Left ventricle myocardium inferior (tissue), 1 donor: ENCODE results near the gene KLK10. TPM values are rescaled to one million over a fixed set of nuclear protein-coding genes. Genes with fewer than 3 reads are reported as not detected.

Experiments used
- DNase-seq: peaks from one replicate; pipeline ENCODE4 v3.0.0-alpha.2; 2020
- H3K27ac ChIP-seq: fragments of 200-600 bp; replicated peaks from 2 replicates; pipeline ENCODE4 v1.8.0; 2021
- H3K27me3 ChIP-seq: fragments of 200-600 bp; 2 replicates; pipeline ENCODE4 v1.8.0; 2021; ENCODE audit warnings: low read depth
- H3K36me3 ChIP-seq: fragments of 200-600 bp; 2 replicates; pipeline ENCODE4 v1.8.0; 2021
- H3K4me1 ChIP-seq: fragments of 200-600 bp; 2 replicates; pipeline ENCODE4 v1.8.0; 2021
- H3K4me3 ChIP-seq: fragments of 200-600 bp; 2 replicates; pipeline ENCODE4 v1.8.0; 2021; ENCODE audit warnings: mild to moderate bottlenecking, moderate library complexity
- H3K9me3 ChIP-seq: fragments of 200-600 bp; replicated peaks from 2 replicates; pipeline ENCODE4 v1.8.0; 2021
- CTCF ChIP-seq: fragments of 200-600 bp; IDR thresholded peaks from 2 replicates; pipeline ENCODE4 v1.8.0; 2021; ENCODE audit warnings: antibody characterized with exemption, mild to moderate bottlenecking, borderline replicate concordance
- intact Hi-C: fragments of 100-400 bp; cut with micrococcal nuclease; formaldehyde crosslinking; loops from one replicate; pipeline ENCODE4 v1.11.0; 2022
- total RNA-seq: library from RNA; stranded (reverse); fragmentation: NEBNext Ultra II Directional; extraction: Animal tissue kit (Norgen Biotek cat#: 25700); gene quantifications from one replicate; pipeline ENCODE4 v1.2.1, GENCODE V29; 2021
- donor health status: DM: no; HTN: yes; CAD: no; lungs with severe emphysema.

The KLK10 gene
- total RNA-seq, 1 donor from 2014 or later, result not detected

- no peak for TF ChIP-seq CTCF
- intact Hi-C loops, result no loop called here
- H3K27me3 ChIP-seq, result peaks cover 79% of the 10 kb centered on the region
Observed at GRCh38 chr19:50981587-50982146, 37.8 kb downstream of the KLK10 start.

GRCh38 chr19:50980208-50980607 lies 39.3 kb downstream of the KLK10 start:
- no peak overlapping the region for H3K27ac ChIP-seq
- TF ChIP-seq CTCF, result no peak
- peaks cover 78% of the 10 kb centered on the region for H3K27me3 ChIP-seq
- intact Hi-C loops, result no loop called here
- H3K9me3 ChIP-seq, result no peaks in the 10 kb centered on the region
- no peaks in the 10 kb centered on the region for H3K36me3 ChIP-seq
- no peak overlapping the region for H3K4me3 ChIP-seq
- DNase-seq, result no peak
- no peaks in the 10 kb centered on the region for H3K4me1 ChIP-seq

More at GRCh38 chr19:50981587-50982146, 37.8 kb downstream of the KLK10 start:
- Histone ChIP-seq H3K9me3 (no peaks in the 10 kb centered on the region), H3K4me3 (no peak overlapping the region), H3K27ac (no peak overlapping the region), H3K4me1 (no peaks in the 10 kb centered on the region), H3K36me3 (no peaks in the 10 kb centered on the region)
- DNase-seq, result no peak

- Histone ChIP-seq H3K4me1 (no peaks in the 10 kb centered on the region), H3K9me3 (no peaks in the 10 kb centered on the region), H3K36me3 (no peaks in the 10 kb centered on the region), H3K27me3 (peaks cover 75% of the 10 kb centered on the region), H3K4me3 (no peak overlapping the region), H3K27ac (no peak overlapping the region)
- intact Hi-C loops, result no loop called here
- DNase-seq, result no peak
- no peak for TF ChIP-seq CTCF
Observed at GRCh38 chr19:50979758-50980157, 39.8 kb downstream of the KLK10 start.

GRCh38 chr19:50978772-50979390 lies 40.6 kb downstream of the KLK10 start:
- intact Hi-C loops, result no loop called here
- TF ChIP-seq CTCF, result no peak
- Histone ChIP-seq H3K36me3 (no peaks in the 10 kb centered on the region), H3K9me3 (no peaks in the 10 kb centered on the region), H3K4me1 (no peaks in the 10 kb centered on the region), H3K4me3 (no peak overlapping the region), H3K27me3 (peaks cover 66% of the 10 kb centered on the region), H3K27ac (no peak overlapping the region)
- no peak for DNase-seq

- DNase-seq, result no peak
- intact Hi-C loops, result no loop called here
- Histone ChIP-seq H3K4me3 (no peak overlapping the region), H3K27me3 (peaks cover 69% of the 10 kb centered on the region), H3K4me1 (no peaks in the 10 kb centered on the region), H3K9me3 (no peaks in the 10 kb centered on the region), H3K36me3 (no peaks in the 10 kb centered on the region), H3K27ac (no peak overlapping the region)
- no peak for TF ChIP-seq CTCF
Observed at GRCh38 chr19:50977626-50978025, 41.9 kb downstream of the KLK10 start.
